Fibroblast of skin of left biceps (primary cell): ENCODE data around the gene SLC15A4.
"Not testable (repeated sequence)": the region's sequence is repeated elsewhere in the genome, so short reads cannot be mapped to it uniquely, and the experiment has no call there.

Source experiments
- DNase-seq, 2 experiments: peaks; one replicate each; pipeline ENCODE4 v3.0.0-alpha.2; 2013; ENCODE audit warnings: low read depth in 2 of 2

The SLC15A4 gene

GRCh38 chr12:128814411-128815261 is 9.1 kb downstream of the SLC15A4 start:
- no peak for DNase-seq

DNA sequence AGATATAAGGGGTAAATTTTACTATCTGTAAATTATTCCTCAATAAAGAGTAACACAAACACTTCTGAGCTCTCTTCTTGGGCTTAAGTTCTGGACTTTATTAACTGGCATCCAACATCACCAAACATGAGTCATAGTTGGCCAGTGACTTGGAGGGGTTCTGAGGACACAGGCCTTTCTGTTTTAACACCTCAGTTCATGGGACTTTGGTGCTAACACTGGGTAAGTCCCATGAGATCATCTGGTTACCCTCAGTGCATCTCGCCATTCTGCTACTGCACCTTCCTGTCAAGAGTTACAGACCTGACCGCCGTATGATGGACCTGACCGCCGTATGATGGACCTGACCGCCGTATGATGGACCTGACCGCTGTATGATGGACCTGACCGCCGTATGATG is 9.9 kb downstream of the SLC15A4 start:
- no peak for DNase-seq

GRCh38 chr12:128813392-128813791 is 10.4 kb downstream of the SLC15A4 start:
- no peak for DNase-seq

DNA sequence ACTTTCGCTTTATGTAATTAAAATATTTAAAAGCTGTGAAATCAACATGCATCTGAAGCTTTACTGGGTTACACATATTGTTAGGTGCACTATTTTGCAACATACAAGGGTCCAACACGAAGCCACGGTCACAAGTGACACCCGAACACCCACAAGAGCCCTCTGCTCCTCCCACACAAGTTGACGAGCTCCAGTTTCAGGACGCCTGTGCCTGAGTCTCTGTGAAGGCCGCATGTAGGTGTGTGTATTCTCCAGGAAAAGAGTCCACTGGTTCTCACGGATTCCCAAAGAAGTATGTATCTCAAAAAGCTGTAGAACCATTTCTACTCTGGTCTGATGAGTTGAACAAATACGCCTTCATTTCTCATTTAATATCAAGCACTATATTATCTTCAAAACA is 12.0 kb downstream of the SLC15A4 start:
- DNase-seq = no peak

DNA sequence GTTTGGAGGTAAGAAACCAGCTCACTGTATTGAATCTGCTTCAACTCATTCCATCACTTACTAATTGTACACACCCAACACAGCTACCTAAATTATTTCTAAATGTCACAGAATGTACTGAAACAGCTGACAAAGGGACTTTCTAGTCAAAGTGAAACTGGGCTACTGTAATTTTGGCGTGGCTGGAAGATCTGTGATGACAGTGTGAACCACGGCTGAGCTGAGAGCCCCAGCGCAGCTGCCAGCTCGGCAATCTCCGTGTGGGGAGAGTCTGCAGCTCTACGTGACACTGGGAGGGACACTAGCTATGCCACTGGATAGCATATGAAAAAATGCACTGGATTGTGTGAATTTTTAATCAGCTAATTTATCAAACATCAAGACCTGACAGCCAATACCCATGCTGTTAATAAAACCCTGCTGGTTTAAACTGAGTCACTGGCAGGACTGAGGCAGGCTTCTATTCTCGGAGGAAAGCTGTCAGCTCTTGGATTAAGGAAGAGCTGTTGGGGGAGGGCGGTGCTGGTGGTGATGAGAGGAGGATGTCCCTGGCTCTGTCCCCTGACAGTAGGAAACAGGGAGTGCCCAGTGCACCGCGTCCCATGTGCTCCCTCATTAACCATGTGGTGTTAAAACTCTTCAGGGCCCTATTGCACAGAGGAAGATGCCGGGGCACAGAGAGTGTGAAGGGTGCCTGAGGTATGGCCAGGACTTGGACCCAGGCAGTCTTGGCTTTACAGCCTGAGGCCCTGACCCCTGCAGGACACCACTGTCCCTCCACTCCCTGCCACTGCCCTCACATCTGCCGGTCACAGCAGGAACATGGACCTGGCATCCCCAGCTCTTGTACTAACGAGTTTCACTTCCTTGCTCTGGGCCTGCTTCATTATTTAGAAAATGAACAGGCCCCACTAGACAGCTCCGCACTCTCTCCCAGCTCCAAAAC is 13.3 kb downstream of the SLC15A4 start:
- no peak for DNase-seq

GRCh38 chr12:128808651-128809050 is 15.1 kb downstream of the SLC15A4 start:
- DNase-seq = no peak

- DNase-seq = no peak
Measured at GRCh38 chr12:128807161-128807724, 16.5 kb downstream of the SLC15A4 start.

GRCh38 chr12:128806573-128806972 is 17.2 kb downstream of the SLC15A4 start:
- no peak for DNase-seq

DNA sequence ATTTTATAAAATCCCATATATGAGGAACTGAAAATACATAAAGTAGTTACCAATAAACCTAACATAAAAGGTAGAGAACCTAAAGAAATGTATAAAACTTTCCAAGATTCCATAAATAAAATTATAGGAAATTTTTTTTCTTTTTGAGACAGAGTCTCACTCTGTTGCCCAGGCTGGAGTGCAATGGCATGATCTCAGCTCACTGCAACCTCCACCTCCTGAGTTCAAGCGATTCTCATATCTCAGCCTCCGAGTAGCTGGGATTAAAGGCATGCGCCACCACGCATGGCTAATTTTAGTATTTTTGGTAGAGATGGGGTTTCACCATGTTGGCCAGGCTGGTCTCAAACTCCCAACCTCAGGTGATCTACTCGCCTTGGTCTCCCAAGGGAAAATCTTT is 18.4 kb downstream of the SLC15A4 start:
- DNase-seq = not testable (repeated sequence)

GRCh38 chr12:128804762-128805161 is 19.0 kb downstream of the SLC15A4 start:
- no peak for DNase-seq

- DNase-seq = no peak
Measured at GRCh38 chr12:128803788-128804187, 20.0 kb downstream of the SLC15A4 start.

GRCh38 chr12:128802756-128803155 is 21.0 kb downstream of the SLC15A4 start:
- DNase-seq = no peak

GRCh38 chr12:128801879-128802391 is 21.8 kb downstream of the SLC15A4 start:
- no peak for DNase-seq

DNA sequence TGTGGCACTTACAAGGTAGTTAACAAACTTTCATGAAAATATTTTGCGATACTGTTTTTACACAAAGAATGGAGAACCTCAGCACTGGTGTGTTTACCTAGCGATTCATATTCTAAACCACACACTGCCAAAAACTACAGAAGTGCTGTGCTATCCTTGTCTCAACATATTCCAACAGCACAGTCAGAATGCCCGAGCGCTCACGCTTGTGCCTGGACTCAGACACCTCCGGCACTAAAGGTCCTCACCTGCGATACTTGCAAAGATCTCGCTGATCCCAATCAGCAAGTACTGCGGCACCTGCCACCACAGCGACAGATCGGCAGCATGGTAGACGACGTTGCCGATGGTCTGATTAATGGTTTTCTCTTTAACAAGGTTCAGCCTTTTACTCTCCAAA is 23.2 kb downstream of the SLC15A4 start:
- DNase-seq = no peak

GRCh38 chr12:128798571-128799341 is 25.0 kb downstream of the SLC15A4 start:
- no peak for DNase-seq

GRCh38 chr12:128797119-128798118 is 26.3 kb downstream of the SLC15A4 start:
- DNase-seq = no peak

DNA sequence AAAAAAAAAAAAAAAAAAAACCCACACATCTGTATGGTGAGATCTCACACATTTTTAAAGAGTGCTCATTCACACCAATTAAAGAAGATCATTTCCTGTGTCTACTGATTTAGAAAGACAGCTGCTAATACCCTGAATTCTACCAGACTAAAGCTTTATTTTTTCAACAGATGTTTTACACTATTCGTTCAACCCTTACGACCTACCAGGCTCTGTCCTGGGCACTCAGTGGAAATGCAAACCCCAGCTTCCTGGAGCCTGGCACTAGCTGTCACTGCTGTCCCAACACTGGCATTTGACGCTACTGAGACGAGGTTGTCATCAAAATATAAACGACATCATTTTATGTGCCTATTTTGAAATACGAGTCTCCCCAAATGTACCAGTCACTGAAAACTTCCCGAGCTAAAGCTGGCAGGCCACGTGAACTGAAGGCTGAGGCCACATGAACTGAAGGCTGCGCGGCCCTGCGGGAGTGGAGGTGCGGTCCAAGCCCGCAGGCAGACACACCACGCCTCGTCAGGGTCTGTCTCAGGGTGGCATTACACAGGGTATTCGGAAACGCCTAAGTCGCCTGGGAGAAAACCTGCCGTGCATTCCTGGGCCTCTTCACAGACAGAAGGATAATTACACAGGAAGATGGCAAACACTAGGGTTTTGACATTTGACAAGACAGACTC is 27.2 kb downstream of the SLC15A4 start:
- DNase-seq = no peak

DNA sequence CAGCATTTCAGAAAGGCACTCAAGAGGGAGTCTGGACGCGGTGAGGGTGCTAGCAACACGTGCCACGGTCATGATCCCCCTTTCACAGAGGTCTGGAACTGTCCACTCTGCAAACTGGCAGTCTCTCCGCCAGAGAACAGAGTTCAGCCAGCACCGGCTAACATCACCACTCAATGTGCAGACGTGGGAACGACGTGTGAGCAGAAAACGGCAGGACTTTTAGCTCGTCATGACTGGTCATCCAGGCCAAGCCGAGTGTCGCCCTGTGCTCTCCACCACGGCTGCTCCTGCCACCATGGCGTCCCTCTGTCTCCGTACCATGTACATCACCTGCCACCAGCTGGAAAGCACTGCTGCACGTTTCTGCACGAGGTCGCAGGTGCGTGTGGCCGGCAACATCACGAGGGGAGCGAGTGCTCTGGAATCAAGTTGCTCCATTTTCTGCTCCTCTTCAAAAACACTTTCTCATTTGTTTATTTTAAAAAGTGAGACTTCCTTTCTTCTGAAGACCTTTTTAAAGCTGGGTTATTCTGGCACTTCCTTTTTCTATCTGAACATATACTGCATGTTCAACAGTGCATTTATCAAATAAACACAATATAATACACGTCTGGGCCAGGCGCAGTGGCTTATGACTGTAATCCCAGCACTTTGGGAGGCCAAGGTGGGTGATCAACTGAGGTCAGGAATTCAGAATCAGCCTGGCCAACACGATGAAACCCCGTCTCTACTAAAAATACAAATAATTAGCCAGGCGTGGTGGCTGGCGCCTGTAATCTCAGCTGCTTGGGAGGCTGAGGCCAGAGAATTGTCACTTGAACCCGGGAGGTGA is 28.0 kb downstream of the SLC15A4 start:
- no peak for DNase-seq
